ENCODE results near the gene TRAF2.

The TRAF2 gene

DNA sequence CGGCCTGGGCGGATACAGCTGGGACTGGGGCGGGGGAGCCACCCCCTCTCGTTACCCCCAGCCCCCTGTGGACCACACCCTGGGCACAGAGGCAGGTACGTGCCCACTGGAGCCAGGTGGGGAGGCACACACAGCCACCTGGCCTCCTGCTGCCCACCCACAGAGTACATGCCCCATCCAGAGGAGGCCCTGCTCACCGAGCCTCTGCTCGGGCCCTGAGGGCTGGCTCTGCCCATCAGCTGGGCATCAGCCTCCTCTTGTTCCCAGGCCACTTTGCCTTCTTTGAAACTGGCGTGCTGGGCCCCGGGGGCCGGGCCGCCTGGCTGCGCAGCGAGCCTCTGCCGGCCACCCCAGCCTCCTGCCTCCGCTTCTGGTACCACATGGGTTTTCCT lies 27.9 kb upstream of the TRAF2 start:
- TF ChIP-seq, protein P1, sequence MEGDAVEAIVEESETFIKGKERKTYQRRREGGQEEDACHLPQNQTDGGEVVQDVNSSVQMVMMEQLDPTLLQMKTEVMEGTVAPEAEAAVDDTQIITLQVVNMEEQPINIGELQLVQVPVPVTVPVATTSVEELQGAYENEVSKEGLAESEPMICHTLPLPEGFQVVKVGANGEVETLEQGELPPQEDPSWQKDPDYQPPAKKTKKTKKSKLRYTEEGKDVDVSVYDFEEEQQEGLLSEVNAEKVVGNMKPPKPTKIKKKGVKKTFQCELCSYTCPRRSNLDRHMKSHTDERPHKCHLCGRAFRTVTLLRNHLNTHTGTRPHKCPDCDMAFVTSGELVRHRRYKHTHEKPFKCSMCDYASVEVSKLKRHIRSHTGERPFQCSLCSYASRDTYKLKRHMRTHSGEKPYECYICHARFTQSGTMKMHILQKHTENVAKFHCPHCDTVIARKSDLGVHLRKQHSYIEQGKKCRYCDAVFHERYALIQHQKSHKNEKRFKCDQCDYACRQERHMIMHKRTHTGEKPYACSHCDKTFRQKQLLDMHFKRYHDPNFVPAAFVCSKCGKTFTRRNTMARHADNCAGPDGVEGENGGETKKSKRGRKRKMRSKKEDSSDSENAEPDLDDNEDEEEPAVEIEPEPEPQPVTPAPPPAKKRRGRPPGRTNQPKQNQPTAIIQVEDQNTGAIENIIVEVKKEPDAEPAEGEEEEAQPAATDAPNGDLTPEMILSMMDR (IDR thresholded peaks at IDR 0.05; ENCODE audit: insufficient read depth, low read length, missing control alignments), result no peak
- CTCF ChIA-PET, result no interaction called here
- DNase-seq (ENCODE audit: low read depth, low spot score), result no peak
- POLR2A ChIA-PET, result interaction anchor here (2.2 kb wide), 1 partner anchor 11 kb away, joined by 8 read pairs; no protein-coding TSS in a partner anchor
- H3K4me3 ChIP-seq (ENCODE audit: low read depth, low read length), result no peak overlapping the region

DNA sequence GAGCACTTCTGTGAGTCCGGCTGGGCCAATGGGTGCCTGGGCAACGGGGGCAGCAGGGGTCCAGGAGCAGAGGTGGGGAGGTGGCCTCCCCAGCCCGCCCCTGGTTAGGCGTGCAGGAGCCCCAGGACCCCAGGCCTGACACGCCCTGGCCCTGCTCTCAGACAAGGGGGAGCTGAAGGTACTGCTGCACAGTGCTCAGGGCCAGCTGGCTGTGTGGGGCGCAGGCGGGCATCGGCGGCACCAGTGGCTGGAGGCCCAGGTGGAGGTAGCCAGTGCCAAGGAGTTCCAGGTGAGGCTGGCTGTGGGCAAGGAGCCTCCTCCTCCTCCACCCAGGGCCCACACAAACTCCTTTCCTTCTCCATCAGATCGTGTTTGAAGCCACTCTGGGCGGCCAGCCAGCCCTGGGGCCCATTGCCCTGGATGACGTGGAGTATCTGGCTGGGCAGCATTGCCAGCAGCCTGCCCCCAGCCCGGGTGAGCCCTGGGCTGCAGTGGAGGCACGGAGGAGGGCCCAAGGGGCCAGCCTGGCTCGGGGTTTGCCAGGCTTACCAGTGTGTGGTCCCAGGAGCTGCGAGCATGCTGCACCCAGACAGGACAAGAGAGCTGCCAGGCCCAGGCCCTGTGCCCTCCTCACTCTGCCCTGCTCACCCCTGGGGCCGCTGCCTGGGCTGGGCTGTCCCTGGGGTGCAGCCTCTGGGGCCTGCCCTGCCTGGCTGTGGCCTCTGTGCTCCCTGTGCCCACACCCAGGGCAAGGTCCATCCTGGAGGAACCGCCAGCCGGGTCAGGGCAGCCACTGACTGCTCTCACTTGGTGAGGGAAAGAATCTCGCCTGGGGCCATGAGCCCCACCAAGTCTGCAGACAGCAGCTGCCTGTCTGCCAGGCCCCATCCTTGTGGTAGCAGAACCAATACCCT lies 27.2 kb upstream of the TRAF2 start:
- ChIA-PET CTCF (no interaction called here), POLR2A (interaction anchor here (2.2 kb wide), 1 partner anchor 12 kb away, joined by 8 read pairs; no protein-coding TSS in a partner anchor)
- TF ChIP-seq, protein P1 (IDR thresholded peaks at IDR 0.05; ENCODE audit: insufficient read depth, low read length, missing control alignments), result no peak
- DNase-seq (ENCODE audit: low read depth, low spot score), result no peak
- H3K4me3 ChIP-seq (ENCODE audit: low read depth, low read length), result no peak overlapping the region

DNA sequence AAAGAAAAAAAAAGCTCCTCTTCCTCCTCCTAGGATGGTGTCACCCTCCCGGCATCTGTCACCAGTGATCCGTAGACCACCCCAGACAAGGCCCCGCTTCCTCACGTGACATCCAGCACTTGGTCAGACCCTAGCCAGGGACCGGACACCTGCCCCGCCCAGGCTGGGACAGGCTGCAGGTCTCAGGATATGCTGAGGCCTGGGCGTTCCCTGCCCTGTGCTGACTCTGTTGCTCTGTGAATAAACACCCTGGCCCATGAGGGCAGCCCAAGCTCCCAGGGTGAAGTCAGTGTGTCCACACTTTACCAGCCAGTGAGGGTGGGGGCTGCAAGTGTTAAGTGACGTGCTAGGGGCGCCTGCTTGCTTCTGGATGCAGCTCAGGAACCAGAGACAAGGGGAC lies 25.8 kb upstream of the TRAF2 start:
- DNase-seq (ENCODE audit: low read depth, low spot score), result no peak
- ChIA-PET POLR2A (interaction anchor here (1.0 to 1.9 kb wide), 2 partner anchors 11 to 13 kb away, joined by 3 to 8 read pairs; partner anchors contain the start of gene PHPT1), CTCF (interaction anchor here (1.1 kb wide), 1 partner anchor 203 kb away, joined by 4 read pairs; no protein-coding TSS in a partner anchor)
- TF ChIP-seq, protein P1 (IDR thresholded peaks at IDR 0.05; ENCODE audit: insufficient read depth, low read length, missing control alignments), result no peak
- no peak overlapping the region for H3K4me3 ChIP-seq (ENCODE audit: low read depth, low read length)

DNA sequence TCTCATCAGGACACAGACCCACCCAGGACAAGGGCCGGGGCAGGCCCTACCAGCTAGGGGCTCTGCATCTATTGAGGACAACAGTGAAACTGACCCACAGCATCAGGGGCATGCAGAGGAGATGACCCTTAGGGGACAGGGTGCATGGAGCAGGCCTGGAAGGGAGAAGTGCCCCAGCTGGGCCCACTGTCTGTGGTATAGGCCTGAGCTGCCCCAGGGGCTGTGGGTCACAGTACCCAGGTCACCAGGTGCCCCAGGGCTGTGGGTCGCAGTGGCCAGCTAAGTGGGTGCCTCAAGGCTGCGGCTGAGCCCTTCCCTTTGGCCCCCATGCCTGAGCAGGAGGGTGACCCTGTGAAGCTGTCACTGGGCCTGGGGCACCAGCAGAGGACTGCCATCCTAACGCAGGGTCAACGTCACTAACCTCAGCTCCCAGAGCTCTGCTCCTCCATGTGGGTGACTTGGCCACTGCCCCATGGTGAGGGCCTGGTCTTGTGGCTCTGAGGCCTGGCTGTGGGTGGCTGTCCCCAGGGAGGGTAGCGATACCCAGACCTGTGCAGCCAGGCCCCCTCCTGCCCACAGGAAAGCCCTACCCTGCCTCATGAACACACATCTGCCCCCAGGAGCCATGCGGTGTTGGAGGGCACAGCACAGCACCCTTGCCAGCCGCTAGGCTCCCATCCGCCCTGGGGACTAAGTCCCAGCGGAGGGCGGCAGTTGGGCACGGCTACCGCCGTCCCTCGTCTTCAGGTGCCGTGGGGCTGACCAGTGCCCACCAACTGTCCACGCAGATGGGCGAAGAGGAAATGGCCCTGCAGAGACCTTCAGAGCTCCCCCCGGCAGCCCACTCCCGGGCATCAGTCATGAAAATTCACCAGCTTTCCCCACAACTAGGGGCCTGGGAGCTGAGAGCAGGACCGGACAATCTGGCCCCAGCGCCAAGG lies 25.1 kb upstream of the TRAF2 start:
- DNase-seq (ENCODE audit: low read depth, low spot score), result no peak
- H3K4me3 ChIP-seq (ENCODE audit: low read depth, low read length), result no peak overlapping the region
- ChIA-PET POLR2A (interaction anchor here (1.0 to 1.9 kb wide), 2 partner anchors 12 to 14 kb away, joined by 3 to 8 read pairs; partner anchors contain the start of gene PHPT1), CTCF (interaction anchor here (1.1 kb wide), 1 partner anchor 203 kb away, joined by 4 read pairs; no protein-coding TSS in a partner anchor)
- TF ChIP-seq, protein P1 (IDR thresholded peaks at IDR 0.05; ENCODE audit: insufficient read depth, low read length, missing control alignments), result no peak

DNA sequence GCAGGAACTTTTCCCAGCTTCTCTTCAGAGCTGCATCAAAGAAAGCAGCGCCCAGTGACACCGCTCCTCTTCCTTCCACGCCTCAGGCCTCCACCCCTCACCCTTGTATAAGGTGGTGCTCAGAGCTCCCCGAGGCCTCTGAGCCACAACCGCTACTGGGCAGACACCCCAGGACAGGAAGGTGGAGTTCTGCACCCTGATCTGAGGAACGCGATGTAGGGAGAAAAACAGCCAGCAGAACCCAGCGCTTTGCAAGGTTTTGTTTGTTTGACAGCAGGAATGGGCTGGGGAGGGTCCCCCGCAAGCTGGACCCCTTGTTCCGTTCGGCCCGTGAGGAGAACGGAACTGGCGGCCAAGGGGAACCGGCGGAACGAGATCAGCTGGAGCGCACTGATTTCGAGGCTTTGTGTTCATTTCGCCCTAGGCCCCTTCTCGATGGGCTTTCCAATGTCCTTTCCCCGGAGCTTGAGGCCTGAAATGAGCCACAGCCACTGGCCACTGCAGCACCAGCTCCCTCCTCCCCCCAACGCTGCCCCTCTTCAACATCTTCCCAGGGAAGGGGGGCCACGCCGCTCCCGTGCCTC lies 24.4 kb upstream of the TRAF2 start:
- no peak overlapping the region for H3K4me3 ChIP-seq (ENCODE audit: low read depth, low read length)
- CTCF ChIA-PET, result interaction anchor here (1.1 kb wide), 1 partner anchor 18 kb away, joined by 3 read pairs; no protein-coding TSS in a partner anchor
- TF ChIP-seq, protein P1 (IDR thresholded peaks at IDR 0.05; ENCODE audit: insufficient read depth, low read length, missing control alignments), result no peak
- DNase-seq (ENCODE audit: low read depth, low spot score), result no peak
- POLR2A ChIA-PET, result interaction anchor here (1.9 kb wide), 1 partner anchor 14 kb away, joined by 8 read pairs; no protein-coding TSS in a partner anchor

Data from AG04449 (cell line).